HG03342 (cell line): ENCODE data around the gene GRIK1.
"Not testable (repeated sequence)": the region's sequence is repeated elsewhere in the genome, so short reads cannot be mapped to it uniquely, and the experiment has no call there.

Source experiments
- ATAC-seq: cut with Tn5 transposase; IDR thresholded peaks from one replicate; pipeline ENCODE4 v1.9.1; 2021; ENCODE audit warnings: mild to moderate bottlenecking, moderate library complexity; ENCODE audit not compliant: unreplicated experiment

GRIK1 gene

GRCh38 chr21:29624776-29625175 lies 315.0 kb downstream of the GRIK1 start:
- no peak for ATAC-seq

- no peak for ATAC-seq
Observed at GRCh38 chr21:29621525-29621924, 318.3 kb downstream of the GRIK1 start.

GRCh38 chr21:29616209-29616751 lies 323.5 kb downstream of the GRIK1 start:
- no peak for ATAC-seq

DNA sequence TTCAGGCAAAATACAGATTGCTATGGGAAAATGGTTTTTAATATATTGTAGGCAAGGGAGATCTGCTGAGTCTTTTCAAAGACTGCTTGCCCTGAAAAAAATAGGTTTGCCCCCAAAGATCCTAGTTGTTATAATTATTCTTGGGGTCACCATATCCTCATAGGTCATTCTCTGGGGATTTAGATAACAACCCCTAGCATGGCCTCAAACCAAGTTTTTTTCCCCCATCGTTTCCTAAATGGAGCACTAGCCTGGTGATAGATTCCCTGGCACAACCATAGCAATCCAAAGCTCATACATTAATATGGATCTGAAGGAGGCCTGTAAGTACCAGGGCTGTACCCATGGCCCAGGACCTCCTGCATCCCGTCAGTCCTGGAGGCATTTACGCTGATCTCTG lies 325.9 kb downstream of the GRIK1 start:
- no peak for ATAC-seq

- no peak for ATAC-seq
Observed at GRCh38 chr21:29613021-29613420, 326.8 kb downstream of the GRIK1 start.

DNA sequence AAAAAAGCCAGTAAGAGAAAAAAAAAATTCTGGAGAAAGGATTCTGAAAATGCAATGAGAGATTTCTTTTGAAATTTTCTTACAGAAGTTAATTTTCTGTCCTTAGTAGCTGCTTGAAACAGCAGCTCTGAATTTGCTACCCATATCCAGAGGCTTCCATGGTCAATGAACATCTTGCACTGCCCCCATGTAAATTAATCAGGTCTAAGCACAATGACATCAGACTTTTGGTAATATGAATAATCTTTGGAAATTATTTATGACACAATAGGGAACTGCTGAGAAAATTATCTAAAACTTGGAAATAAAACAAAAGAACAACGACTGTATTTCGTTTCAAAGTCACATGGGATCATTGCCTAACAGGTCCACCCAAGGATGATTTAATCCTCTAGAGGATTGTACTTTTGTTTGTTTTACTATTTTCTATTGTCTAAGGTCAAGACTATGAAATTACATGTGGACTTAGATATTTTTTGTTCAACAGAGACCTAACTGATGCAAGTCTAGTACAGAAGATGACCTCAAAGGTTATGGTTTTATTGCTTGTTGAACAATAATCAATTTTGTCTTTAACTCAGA lies 328.9 kb downstream of the GRIK1 start:
- no peak for ATAC-seq

DNA sequence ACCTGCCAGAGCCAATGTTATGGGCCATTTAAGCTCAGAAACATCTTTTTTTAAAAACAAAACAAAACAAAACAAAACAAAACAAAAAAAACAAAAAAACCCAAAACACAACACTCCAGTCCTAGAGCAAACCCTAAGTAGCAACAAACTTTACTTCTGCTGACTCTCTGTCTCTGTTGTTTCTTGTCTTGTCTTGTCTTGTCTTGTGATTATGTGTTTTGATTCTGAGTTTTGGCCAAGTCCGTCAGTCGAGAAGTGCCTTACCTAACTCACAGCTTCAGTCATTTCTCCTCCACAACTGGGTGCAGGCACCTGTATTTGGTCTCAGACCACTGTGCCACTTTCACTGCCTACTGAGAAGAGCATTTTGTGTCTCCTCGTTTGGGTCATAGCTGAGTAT lies 333.2 kb downstream of the GRIK1 start:
- no peak for ATAC-seq

DNA sequence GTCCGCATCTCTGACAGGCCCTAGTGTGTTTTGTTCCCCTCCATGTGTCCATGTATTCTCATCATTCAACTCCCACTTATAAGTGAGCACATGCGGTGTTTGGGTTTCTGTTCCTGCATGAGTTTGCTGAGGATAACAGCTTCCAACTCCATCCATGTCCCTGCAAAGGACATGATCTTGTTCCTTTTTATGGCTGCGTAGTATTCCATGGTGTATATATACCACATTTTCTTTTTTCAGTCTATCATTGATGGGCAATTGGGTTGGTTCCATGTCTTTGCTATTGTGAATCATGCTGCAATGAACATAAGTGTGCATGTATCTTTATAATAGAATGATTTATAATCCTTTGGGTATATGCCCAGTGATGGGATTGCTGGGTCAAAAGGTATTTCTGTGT lies 334.6 kb downstream of the GRIK1 start:
- ATAC-seq: not testable (repeated sequence)

GRCh38 chr21:29604076-29604475 lies 335.7 kb downstream of the GRIK1 start:
- no peak for ATAC-seq

DNA sequence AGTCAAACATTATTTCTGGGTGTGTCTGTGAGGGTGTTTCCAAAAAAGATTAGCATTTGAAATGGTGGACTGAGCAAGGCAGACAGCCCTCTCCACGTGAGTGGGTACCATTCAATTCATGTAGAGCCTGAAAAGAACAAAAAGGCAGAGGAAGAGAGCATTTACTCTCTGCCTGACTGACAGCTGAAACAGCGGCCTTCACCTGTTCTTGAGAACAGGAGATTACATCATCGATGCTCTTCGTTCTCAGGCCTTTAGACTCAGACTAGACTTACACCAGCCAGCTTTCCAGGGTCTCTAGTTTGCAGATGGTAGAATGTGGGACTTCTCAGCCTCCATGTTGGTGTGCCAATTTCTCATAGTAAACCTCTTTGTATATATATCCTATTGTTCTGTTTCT lies 338.7 kb downstream of the GRIK1 start:
- no peak for ATAC-seq

- ATAC-seq: no peak
Observed at GRCh38 chr21:29586696-29587095, 353.1 kb downstream of the GRIK1 start.

- no peak for ATAC-seq
Observed at GRCh38 chr21:29585462-29585861, 354.3 kb downstream of the GRIK1 start.

DNA sequence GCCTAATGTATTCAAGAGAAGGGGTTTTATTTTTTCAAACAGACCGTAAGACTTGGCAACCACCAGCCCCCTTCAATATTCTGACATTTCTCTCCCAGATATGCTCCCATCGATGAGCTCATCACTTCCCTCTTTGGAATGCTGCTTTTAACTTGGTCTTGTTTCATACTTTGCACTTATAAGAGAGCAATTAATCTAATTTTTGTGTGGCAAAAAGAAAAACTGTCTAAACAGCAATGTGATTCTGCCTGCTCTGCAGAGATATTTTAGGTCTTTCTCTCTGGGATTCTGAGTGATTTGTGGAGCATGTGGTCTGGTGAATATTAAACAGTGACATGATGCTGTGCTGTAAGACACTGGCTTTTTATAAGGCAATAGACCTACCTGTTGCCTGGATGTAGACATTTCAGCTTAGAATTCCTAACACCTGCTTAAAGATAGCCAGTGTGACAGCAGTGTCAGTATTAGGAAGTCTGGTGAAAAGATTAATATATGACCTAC lies 356.3 kb downstream of the GRIK1 start:
- no peak for ATAC-seq

DNA sequence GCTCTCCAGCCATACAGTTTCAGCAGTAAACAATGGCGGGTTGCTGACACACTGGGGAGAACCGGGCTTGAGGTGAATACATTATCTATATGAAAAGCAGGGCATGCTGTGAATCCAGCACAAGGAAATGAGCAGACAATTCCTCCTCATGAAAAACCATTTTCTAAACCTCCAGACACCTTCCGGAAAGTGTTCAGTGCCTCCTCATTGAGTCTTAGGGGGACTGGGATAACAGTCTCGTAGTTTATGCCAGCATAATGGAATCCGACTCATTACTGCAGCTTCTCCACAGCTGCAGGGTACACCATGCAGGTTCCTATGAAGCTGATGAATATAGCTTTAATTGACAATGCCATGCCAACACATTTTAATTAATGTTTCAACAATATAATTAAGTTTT lies 356.9 kb downstream of the GRIK1 start:
- ATAC-seq: no peak

GRCh38 chr21:29581393-29581792 lies 358.4 kb downstream of the GRIK1 start:
- ATAC-seq: no peak

GRCh38 chr21:29580732-29581285 lies 359.0 kb downstream of the GRIK1 start:
- no peak for ATAC-seq

DNA sequence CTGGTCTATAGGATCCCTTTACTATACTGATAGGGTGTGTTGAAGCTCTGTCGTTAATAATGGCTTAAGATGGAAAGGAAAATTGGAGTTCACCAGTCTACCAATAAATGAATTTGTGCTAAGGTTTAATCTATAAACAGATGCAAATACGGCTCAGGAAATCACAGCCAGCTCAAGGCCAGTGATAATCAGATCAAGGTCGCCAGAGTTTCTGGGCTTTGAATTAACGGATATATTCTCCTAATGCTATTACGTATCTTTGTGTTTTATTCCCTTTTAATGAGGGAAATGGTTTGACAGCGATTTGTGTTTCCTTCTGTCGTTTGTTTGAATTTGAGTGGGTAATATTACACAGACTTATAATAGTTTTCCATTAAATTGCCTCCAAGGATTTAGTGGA lies 361.5 kb downstream of the GRIK1 start:
- no peak for ATAC-seq

DNA sequence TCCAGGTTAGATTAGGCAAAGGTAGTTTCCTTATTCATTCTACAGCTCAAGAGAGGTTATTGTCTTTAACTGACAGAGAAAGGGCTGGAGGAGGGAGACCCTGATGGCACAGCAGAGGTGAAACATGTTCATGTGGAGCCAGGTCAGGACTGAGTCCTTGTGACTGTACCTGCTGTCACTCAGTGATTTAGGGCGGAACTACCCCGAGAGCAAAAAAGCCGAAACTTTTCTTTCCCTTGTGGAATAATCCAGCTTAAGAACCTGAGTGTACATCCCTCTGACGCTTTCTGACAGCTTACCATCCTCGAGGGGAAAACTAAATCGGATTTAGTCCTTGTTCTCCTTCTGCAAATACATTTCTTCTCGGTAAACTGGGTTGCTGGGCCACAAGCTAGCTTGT lies 367.8 kb downstream of the GRIK1 start:
- ATAC-seq: no peak

- no peak for ATAC-seq
Observed at GRCh38 chr21:29568020-29568697, 371.6 kb downstream of the GRIK1 start.

DNA sequence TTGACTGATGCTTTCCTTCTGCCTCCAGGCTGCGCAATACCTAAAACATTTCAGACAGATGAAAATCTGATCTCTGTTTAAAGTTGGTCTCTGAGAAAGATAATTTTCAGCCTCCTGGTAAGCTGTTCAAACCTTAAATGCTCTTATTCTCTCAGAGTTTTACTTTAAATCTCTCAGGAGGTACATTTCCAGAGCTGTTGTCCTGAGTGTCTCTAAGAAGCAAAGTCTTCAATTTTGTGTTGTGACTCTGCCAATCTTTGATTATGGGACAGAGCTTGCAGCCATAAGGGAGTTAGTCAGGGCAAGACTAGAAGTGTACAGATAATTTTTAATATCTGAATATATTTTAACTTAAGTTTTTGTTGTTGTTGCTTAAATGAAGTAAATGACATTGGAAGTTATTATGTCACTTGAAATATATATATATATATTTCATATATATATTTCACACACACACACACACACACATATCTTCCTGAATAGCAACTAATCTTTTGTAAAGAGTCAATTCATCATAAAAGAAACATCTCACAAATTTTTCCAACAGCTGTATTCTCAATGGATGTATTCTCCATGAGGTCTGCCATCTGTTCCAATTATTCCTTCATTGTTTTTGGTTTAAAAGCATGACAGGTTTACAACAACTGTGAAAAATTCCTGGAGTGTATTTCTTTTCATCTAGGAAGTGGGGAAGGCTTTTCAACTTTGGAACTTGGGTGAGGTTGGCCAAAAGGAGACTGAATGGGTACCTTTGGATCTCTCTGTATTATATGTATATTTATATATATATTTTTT lies 381.7 kb downstream of the GRIK1 start:
- ATAC-seq: no peak

DNA sequence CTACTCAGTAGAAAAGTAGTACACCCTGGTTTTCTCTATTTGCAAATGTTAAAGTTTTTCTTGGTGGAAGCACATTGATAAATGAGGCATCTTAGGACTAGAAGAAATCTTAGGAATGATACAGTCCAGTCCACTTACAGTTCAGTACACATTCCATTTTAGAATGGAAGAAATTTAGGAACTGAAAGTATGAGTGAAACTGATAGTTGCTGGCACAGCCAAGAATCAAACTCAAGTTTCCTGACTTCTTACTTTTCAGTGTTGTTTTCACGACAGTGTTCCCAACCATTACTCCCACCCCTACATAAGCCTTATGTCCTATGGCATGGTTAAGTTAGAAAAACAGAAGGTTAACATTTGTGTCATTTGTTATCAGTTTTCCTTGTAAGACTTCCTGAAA lies 382.6 kb downstream of the GRIK1 start:
- ATAC-seq: no peak
